GM10266 (cell line): ENCODE measurements around the gene TOLLIP.

ENCODE experiments used
- DNase-seq: peaks from one replicate; pipeline ENCODE4 v3.0.0; 2012; ENCODE audit errors: extremely low spot score
- CTCF ChIP-seq: IDR thresholded peaks from 2 replicates; pipeline ENCODE4 v1.5.1; 2012; ENCODE audit warnings: mild to moderate bottlenecking, low read depth; ENCODE audit not compliant: control insufficient read depth, insufficient read depth; ENCODE audit errors: missing control alignments

TOLLIP gene

GRCh38 chr11:1335264-1335810 lies 25.9 kb upstream of the TOLLIP start:
- no peak for DNase-seq
- no peak for TF ChIP-seq CTCF

- TF ChIP-seq CTCF, result no peak
- no peak for DNase-seq
Observed at GRCh38 chr11:1333860-1334259, 24.4 kb upstream of the TOLLIP start.

GRCh38 chr11:1333091-1333772 lies 23.8 kb upstream of the TOLLIP start:
- no peak for DNase-seq
- no peak for TF ChIP-seq CTCF

- TF ChIP-seq CTCF, result no peak
- DNase-seq, result no peak
Observed at GRCh38 chr11:1330473-1330872, 21.0 kb upstream of the TOLLIP start.

GRCh38 chr11:1327064-1327460 lies 17.6 kb upstream of the TOLLIP start:
- no peak for TF ChIP-seq CTCF
- DNase-seq, result no peak

- DNase-seq, result no peak
- no peak for TF ChIP-seq CTCF
Observed at GRCh38 chr11:1326435-1327063, 17.1 kb upstream of the TOLLIP start.

- DNase-seq, result no peak
- no peak for TF ChIP-seq CTCF
Observed at GRCh38 chr11:1323774-1324173, 14.3 kb upstream of the TOLLIP start.
